Cardiac muscle cell (in vitro differentiated cells and primary cell): ENCODE measurements around the gene IVNS1ABP. TPM values are rescaled to one million over a fixed set of nuclear protein-coding genes. Genes with fewer than 3 reads are reported as not detected.

Source experiments
- DNase-seq, 2 donors: peaks; one replicate each; pipeline versions ENCODE4 v3.0.0 to v3.0.0-alpha.2; 2010 to 2017; ENCODE audit warnings: low read depth in 1 of 2, low spot score in 1 of 2
- H3K27ac ChIP-seq: fragments of 200-600 bp; sonication (generic); 2 replicates; pipeline ENCODE4 v1.5.1; 2016
- H3K27me3 ChIP-seq: fragments of 200-600 bp; sonication (generic); 2 replicates; pipeline ENCODE4 v1.6.0; 2016; ENCODE audit warnings: control low read depth
- H3K36me3 ChIP-seq: fragments of 200-600 bp; sonication (generic); 2 replicates; pipeline ENCODE4 v1.5.1; 2016; ENCODE audit warnings: control low read depth
- H3K4me1 ChIP-seq: fragments of 200-600 bp; sonication (generic); 2 replicates; pipeline ENCODE4 v1.8.1; 2017; ENCODE audit warnings: low read depth, mild to moderate bottlenecking, mixed run types
- H3K4me3 ChIP-seq: fragments of 200-600 bp; sonication (generic); 2 replicates; pipeline ENCODE4 v1.5.1; 2016; ENCODE audit warnings: mild to moderate bottlenecking
- H3K9me3 ChIP-seq: fragments of 200-600 bp; sonication (generic); 2 replicates; pipeline ENCODE4 v1.5.1; 2017; ENCODE audit warnings: low read depth, mild to moderate bottlenecking, control low read depth
- CTCF ChIP-seq: IDR thresholded peaks from 2 replicates; pipeline ENCODE4 v1.5.1; 2012; ENCODE audit warnings: low read depth, mild to moderate bottlenecking, low read length
- polyA plus RNA-seq: library from polyadenylated mRNA; unstranded; fragments of >200 nt; fragmentation: Nextera tagmentation; extraction: Ambion mirVana; gene quantifications from 2 replicates; pipeline ENCODE4 v1.2.1, GENCODE V29; 2016
- total RNA-seq: library from RNA; depleted of rRNA; stranded (reverse); fragments of >200 nt; gene quantifications from 2 replicates; pipeline ENCODE4 v1.2.3, GENCODE V29; 2016

The IVNS1ABP gene
- total and polyA plus RNA-seq, 2 experiments from 2014 or later: 48.8 to 49.6 TPM

GRCh38 chr1:185284116-185284515 is 32.9 kb downstream of the IVNS1ABP start:
- TF ChIP-seq CTCF: no peak
- DNase-seq: peak in 1 of 2 donors; percentile 46
- H3K27ac ChIP-seq: peak overlapping the region; percentile 74
- H3K36me3 ChIP-seq: no peaks in the 10 kb centered on the region
- H3K27me3 ChIP-seq: no peaks in the 10 kb centered on the region
- no peaks in the 10 kb centered on the region for H3K9me3 ChIP-seq
- H3K4me1 ChIP-seq: peaks cover 15% of the 10 kb centered on the region
- no peak overlapping the region for H3K4me3 ChIP-seq

GRCh38 chr1:185281245-185281644 is 35.8 kb downstream of the IVNS1ABP start:
- no peak for TF ChIP-seq CTCF

GRCh38 chr1:185280589-185280988 is 36.5 kb downstream of the IVNS1ABP start:
- H3K4me1 ChIP-seq: peaks cover 15% of the 10 kb centered on the region
- no peak overlapping the region for H3K4me3 ChIP-seq
- no peak overlapping the region for H3K27ac ChIP-seq
- no peak for DNase-seq
- no peak for TF ChIP-seq CTCF
- no peaks in the 10 kb centered on the region for H3K36me3 ChIP-seq
- no peaks in the 10 kb centered on the region for H3K9me3 ChIP-seq
- H3K27me3 ChIP-seq: no peaks in the 10 kb centered on the region

More at GRCh38 chr1:185281245-185281644, 35.8 kb downstream of the IVNS1ABP start:
- Histone ChIP-seq H3K4me3 (no peak overlapping the region), H3K27ac (no peak overlapping the region), H3K27me3 (no peaks in the 10 kb centered on the region), H3K9me3 (no peaks in the 10 kb centered on the region), H3K36me3 (no peaks in the 10 kb centered on the region), H3K4me1 (peaks cover 15% of the 10 kb centered on the region)
- no peak for DNase-seq

GRCh38 chr1:185279571-185279970 is 37.5 kb downstream of the IVNS1ABP start:
- TF ChIP-seq CTCF: no peak
- H3K36me3 ChIP-seq: no peaks in the 10 kb centered on the region
- no peaks in the 10 kb centered on the region for H3K27me3 ChIP-seq
- DNase-seq: peak in 1 of 2 donors; percentile 8
- no peak overlapping the region for H3K27ac ChIP-seq
- H3K9me3 ChIP-seq: no peaks in the 10 kb centered on the region
- H3K4me1 ChIP-seq: peaks cover 6% of the 10 kb centered on the region
- no peak overlapping the region for H3K4me3 ChIP-seq

- TF ChIP-seq CTCF: no peak
Observed at GRCh38 chr1:185271921-185272320, 45.1 kb downstream of the IVNS1ABP start.

GRCh38 chr1:185268352-185268751 is 48.7 kb downstream of the IVNS1ABP start:
- H3K9me3 ChIP-seq: no peaks in the 10 kb centered on the region
- no peak overlapping the region for H3K4me3 ChIP-seq
- no peaks in the 10 kb centered on the region for H3K27me3 ChIP-seq
- no peak for DNase-seq
- TF ChIP-seq CTCF: no peak
- H3K4me1 ChIP-seq: no peaks in the 10 kb centered on the region
- no peak overlapping the region for H3K27ac ChIP-seq
- no peaks in the 10 kb centered on the region for H3K36me3 ChIP-seq

More at GRCh38 chr1:185271921-185272320, 45.1 kb downstream of the IVNS1ABP start:
- no peaks in the 10 kb centered on the region for H3K4me1 ChIP-seq
- no peaks in the 10 kb centered on the region for H3K36me3 ChIP-seq
- no peak for DNase-seq
- no peak overlapping the region for H3K27ac ChIP-seq
- H3K27me3 ChIP-seq: no peaks in the 10 kb centered on the region
- no peak overlapping the region for H3K4me3 ChIP-seq
- H3K9me3 ChIP-seq: no peaks in the 10 kb centered on the region
